ENCODE data around the gene SH3TC2.

GRCh38 chr5:148976569-148977381 is 86.1 kb downstream of the SH3TC2 start:
- no peak for TF ChIP-seq CTCF (conservative IDR thresholded peaks at IDR 0.05; ENCODE audit: low read depth, low read length)
- no peak for TF ChIP-seq EZH2 (IDR thresholded peaks at IDR 0.05; ENCODE audit: low read length, unreplicated experiment)
- TF ChIP-seq EZH2phosphoT487 (IDR thresholded peaks at IDR 0.05; ENCODE audit: borderline replicate concordance, low read length), result no peak
